ENCODE measurements around the gene IGF2R. TPM values are rescaled to one million over a fixed set of nuclear protein-coding genes. Genes with fewer than 3 reads are reported as not detected.

Gene IGF2R
- total and polyA plus RNA-seq, 8 donors: 56.5 to 153 (median 60.4) TPM

- peak; percentile 67 for ATAC-seq
- Histone ChIP-seq H3K27me3 (no peaks in the 10 kb centered on the region), H3K4me1 (peaks cover 23 to 44% of the 10 kb centered on the region in 2 donors), H3K4me3 (peak overlapping the region in 1 of 2 donors; percentile 13), H3K9me3 (no peaks in the 10 kb centered on the region), H3K27ac (peak overlapping the region; percentile 68 to 91), H3K36me3 (no peaks in the 10 kb centered on the region)
- DNase-seq: no peak
- TF ChIP-seq, protein P1, sequence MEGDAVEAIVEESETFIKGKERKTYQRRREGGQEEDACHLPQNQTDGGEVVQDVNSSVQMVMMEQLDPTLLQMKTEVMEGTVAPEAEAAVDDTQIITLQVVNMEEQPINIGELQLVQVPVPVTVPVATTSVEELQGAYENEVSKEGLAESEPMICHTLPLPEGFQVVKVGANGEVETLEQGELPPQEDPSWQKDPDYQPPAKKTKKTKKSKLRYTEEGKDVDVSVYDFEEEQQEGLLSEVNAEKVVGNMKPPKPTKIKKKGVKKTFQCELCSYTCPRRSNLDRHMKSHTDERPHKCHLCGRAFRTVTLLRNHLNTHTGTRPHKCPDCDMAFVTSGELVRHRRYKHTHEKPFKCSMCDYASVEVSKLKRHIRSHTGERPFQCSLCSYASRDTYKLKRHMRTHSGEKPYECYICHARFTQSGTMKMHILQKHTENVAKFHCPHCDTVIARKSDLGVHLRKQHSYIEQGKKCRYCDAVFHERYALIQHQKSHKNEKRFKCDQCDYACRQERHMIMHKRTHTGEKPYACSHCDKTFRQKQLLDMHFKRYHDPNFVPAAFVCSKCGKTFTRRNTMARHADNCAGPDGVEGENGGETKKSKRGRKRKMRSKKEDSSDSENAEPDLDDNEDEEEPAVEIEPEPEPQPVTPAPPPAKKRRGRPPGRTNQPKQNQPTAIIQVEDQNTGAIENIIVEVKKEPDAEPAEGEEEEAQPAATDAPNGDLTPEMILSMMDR (IDR thresholded peaks at IDR 0.05): no peak
- intact Hi-C loops (cut with DNase I): no loop called here
Observed at GRCh38 chr6:159952289-159953005, 16.4 kb upstream of the IGF2R start.

DNA sequence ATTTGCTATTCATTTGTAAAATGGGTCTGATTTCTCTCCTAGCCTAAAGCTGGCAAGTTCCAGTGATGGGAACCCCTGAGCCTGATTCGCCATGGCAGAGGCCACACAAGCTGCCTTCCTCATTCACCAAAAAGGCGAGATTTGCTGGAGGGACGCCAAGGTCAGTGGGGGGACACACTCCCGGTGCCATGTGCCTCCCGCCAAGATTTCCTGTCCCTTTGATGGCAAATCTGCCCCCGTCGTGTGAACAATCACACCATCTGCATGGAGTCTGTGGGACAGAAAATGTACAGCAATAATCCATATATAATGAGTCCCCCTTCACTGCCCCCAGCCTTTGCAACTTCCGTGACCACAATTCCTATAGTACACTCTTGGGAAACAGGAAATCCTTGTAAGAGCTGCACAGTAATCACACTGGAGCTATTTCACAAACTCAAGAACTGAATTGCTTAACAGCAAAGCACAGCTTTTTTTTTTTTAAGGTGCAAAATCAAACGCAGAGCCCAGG lies 15.7 kb upstream of the IGF2R start:
- Histone ChIP-seq H3K4me1 (peaks cover 23 to 44% of the 10 kb centered on the region in 2 donors), H3K36me3 (no peaks in the 10 kb centered on the region), H3K27ac (peak overlapping the region; percentile 68 to 91), H3K9me3 (no peaks in the 10 kb centered on the region), H3K4me3 (peak overlapping the region in 1 of 2 donors; percentile 13), H3K27me3 (no peaks in the 10 kb centered on the region)
- ATAC-seq (peak; percentile 83), DNase-seq (peak in 3 of 4 donors; percentile 68 to 87 (median 74))
- intact Hi-C loops (cut with DNase I): no loop called here
- TF ChIP-seq, protein P1 (IDR thresholded peaks at IDR 0.05): no peak

DNA sequence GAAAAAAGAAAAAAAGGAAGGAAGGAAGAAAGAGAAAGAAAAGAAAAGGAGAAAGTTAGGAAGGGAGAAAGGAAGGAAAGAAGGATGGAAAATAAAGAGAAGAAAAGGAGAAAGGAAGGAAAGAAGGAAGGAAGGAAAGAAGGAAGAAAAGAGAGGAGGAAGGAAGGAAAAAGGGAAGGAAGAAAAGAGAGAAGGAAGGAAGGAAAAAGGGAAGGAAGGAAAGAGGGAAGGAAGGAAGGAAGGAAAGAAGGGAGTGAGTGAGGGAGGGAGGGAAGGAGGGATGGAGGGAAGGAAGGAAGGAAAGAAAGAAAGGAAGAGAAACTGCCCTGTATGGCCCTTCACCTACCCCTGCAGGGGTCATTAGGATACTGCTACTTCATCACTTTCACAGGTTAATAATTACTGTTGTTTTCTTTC lies 12.9 kb upstream of the IGF2R start:
- no peak for ATAC-seq
- no peak for DNase-seq
- intact Hi-C loops (cut with DNase I): no loop called here
- TF ChIP-seq, protein P1 (IDR thresholded peaks at IDR 0.05): no peak
- H3K4me3 ChIP-seq: no peak overlapping the region
- H3K9me3 ChIP-seq: no peaks in the 10 kb centered on the region
- H3K36me3 ChIP-seq: no peaks in the 10 kb centered on the region
- H3K4me1 ChIP-seq: peaks cover 23 to 66% of the 10 kb centered on the region in 2 donors
- H3K27ac ChIP-seq: peak overlapping the region in 1 of 2 donors; percentile 40
- no peaks in the 10 kb centered on the region for H3K27me3 ChIP-seq

GRCh38 chr6:159957071-159957673 lies 11.7 kb upstream of the IGF2R start:
- intact Hi-C loops (cut with DNase I): no loop called here
- H3K27me3 ChIP-seq: no peaks in the 10 kb centered on the region
- TF ChIP-seq, protein P1 (IDR thresholded peaks at IDR 0.05): no peak
- H3K27ac ChIP-seq: no peak overlapping the region
- peaks cover 16 to 64% of the 10 kb centered on the region in 2 donors for H3K4me1 ChIP-seq
- no peaks in the 10 kb centered on the region for H3K9me3 ChIP-seq
- no peak for DNase-seq
- no peaks in the 10 kb centered on the region for H3K36me3 ChIP-seq
- no peak for ATAC-seq
- no peak overlapping the region for H3K4me3 ChIP-seq
